Nucleus accumbens (tissue), 56 donors: ENCODE measurements around the gene PUS7L.

Source experiments
- DNase-seq, 56 donors: peaks; one replicate each; lab custom pipeline; 2025; lab: John Stamatoyannopoulos, UW

Gene PUS7L, protein sequence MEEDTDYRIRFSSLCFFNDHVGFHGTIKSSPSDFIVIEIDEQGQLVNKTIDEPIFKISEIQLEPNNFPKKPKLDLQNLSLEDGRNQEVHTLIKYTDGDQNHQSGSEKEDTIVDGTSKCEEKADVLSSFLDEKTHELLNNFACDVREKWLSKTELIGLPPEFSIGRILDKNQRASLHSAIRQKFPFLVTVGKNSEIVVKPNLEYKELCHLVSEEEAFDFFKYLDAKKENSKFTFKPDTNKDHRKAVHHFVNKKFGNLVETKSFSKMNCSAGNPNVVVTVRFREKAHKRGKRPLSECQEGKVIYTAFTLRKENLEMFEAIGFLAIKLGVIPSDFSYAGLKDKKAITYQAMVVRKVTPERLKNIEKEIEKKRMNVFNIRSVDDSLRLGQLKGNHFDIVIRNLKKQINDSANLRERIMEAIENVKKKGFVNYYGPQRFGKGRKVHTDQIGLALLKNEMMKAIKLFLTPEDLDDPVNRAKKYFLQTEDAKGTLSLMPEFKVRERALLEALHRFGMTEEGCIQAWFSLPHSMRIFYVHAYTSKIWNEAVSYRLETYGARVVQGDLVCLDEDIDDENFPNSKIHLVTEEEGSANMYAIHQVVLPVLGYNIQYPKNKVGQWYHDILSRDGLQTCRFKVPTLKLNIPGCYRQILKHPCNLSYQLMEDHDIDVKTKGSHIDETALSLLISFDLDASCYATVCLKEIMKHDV

DNA sequence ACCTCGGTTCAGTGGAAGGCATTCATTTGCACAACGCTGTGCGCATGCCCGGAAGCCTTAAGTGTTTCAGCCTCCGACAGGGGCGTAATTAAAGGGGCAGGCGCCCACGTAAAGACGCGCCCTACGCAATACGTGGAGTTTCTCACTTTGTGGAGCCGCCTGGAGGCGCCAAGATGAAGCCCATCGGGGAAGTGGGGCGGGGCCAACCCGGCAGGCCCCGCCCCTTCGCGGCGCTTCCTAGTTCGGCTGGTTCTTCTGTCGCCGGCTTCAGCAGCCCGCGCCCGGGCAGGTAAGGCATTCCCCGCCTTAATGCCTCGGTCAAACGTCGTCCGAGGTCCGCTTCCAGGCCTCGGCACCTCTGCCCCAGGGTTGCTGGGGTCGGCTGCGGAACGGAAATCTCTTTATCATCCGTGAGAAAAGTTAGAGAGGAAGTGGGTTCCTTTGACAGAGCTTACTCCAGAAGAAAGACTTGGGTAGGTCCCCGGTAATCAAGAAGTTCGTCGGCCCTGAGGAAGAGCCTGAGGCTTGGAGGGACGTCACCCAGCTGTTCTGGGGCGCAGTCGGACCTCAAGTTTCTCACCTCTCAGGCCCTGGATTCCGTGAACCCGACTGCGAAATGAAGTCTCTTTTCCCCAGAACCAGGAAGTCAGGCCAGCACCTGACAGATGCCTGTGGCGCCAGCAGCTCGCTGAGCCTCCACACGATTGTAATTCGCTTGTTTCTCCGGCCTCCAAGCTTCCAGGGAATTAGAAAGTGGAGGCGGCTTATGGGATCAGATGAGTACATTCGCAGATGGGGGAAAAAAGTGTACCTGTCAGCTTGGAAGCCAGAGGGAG lies at the start of gene PUS7L, which contains the start of gene IRAK4:
TSS of gene PUS7L (minus strand) at position 63 of the 836 bp plus-strand sequence. CDS start 3,545 bp downstream, outside the sequence.
TSS of gene IRAK4 (plus strand) at position 224 of the 836 bp plus-strand sequence. CDS start 9,161 bp downstream, outside the sequence.
- peak; percentile 67 to 97 (median 90) for DNase-seq

DNA sequence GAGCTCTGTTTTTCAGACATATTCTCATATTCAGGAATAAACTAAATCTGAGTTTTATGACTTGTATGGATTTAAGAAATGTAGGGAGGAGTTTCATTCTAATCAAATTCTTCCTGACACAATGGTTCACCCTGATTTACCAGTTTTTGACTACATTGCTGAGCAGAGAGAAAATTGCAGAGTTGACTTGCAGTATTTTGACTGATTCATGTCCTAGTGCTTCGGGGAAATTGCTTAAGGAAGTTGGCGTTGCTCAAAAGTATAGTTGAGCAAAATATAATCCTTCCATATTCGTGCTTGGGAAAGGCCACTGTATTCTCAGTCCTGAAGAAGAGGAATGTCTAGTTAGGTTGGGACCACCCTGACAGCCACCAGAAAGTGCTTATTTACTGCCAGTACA lies 48.8 kb upstream of the PUS7L start:
- no peak for DNase-seq

DNA sequence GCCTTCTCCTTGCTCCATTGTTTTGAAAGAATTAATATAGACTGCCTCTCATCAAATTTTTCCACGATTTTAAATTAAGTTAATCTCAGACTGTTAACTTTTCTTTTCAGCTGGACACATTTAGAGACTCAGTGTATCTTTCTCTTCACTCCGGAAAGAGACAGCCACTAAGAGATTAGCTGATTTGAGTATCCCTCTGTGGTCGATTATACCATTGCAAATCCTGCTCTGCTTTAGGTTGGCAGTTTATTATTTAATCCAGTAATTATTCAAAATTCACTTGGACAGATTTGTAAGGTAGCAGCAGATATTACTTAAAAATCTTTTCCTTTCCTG lies 48.1 kb upstream of the PUS7L start:
- DNase-seq: no peak

DNA sequence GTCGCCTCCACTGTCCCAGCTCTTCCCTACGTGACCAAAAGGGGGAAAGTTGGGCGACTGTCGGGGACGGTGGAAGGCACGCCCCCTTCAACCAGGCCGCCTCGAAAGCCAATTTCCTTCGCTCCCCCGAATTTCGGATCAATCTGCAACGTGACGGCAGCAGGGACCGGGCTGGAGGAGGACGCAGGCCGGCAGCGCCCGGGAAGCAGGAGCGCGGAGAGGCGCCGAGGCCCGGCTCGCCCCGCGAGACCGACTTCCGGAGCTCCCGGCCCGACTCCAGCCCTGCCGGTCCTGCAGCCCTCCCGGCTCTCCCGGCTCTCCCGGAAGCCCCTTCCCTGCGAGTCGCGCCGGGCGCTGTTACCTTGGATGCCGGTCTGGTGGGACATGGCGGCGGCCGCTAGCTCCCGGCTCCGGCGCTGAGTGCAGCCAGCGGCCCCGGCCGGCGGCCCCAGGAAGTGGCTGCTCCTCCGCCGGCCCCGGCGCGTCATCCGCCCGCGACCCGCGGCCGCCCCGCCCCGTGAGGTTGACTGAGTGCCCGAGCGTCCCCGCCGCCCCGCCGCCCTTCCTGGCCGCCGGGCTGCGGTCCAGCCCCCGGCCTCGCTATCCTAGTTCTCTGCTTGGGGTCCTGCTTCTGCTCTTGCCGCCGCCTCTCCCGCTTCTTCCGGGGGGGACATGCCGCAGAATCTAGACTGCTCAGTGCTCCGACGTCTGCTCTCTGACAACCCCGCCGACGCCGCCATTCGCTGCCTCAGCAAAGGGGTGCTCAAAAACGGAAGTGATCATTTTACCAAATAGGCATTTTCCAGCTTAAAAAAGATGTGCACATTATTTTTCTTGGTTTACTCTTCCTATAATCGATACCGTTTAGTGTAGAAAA lies 47.5 kb upstream of the PUS7L start, which contains the start of gene TWF1:
TSS of gene TWF1 (minus strand) at position 458 of the 877 bp plus-strand sequence. CDS start at position 386, 72 bp downstream.
- DNase-seq: peak in 54 of 56 donors; percentile 38 to 90 (median 78)

DNA sequence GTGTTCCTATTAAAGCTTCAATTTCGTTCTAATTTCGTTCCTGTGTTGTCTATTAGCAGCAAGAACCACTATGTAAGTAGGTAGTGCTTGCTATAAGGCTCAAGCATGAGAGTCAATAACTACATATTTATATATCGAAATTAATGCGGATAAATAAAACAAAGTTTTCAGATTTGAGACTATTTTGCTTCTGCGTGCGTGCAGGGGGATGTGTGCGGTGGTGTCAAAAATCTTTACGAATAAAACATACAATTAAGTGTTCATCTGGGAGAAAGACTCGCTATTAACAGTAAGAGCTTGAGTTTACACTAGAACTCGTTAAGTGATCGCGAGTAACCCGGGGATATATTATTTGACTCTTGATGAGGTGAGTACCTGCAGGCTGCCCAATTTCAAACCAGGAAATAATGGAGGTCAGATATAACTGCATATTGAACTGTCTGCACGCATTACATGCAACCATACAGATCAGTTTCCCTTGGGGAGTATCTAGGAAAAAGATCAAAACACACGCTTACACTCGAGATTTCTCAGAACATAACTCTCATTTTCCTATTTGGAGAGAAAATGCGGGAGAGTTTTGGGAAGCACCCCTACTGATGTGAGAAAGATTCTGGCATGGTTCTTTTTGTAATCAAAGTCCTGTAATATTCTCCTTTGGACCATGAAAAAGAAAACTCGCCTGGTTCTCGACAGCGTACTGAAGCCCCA lies 46.7 kb upstream of the PUS7L start:
- DNase-seq: peak in 1 of 56 donors; percentile 50

DNA sequence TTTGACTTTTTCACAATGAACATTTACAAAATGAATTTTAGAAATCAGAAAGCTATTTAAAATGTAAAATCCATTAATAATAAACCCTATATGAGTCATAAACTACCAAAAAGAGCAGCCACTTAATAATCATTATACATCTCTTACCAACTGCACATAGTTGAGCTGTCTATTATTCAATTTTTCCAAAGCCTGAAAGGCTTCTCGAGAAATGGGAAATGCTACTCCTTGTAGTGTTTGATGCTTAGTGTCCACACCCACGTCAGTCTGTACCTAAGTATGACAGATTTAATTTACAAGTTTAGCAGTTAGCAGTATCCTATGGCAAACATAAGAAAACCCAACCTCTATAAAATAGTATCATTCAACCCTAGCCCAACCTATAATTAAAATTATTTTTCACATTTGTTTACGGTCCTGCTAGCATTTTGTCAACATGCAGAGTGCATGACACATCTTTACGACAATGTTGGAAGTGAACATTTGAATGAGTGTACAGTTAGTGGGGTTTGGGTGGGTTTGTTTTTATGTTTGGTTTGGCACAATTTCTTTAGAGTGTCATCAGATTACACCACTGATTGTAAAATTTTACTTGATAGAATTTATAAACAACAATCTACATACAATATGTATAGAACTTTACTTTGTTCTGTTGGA lies 39.1 kb upstream of the PUS7L start:
- no peak for DNase-seq

DNA sequence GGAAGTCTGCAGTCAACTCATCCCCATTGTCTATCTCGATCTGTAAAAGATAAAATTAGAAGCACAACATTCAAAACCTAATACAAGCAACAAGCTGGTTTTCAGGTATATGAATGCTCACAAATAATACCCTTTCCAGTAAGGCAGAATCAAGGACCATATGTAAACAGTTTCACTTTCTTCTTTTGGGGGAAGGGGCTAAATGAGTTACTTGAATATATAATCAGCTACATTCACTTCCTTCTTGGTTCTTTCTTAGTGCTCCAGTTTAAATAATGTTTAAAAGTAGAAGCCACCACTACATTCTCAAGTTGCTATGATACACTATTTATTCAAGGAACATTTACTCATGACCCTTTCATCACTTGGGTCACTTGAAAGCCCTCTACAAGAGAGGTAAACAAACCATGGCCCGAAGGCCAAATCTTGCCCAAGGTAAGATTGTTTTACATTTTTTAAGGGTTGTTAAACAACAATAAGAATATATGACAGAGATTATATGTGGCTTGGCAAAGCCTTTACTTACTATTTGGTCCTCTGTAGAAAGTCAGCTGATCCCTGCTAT lies 37.2 kb upstream of the PUS7L start:
- no peak for DNase-seq

DNA sequence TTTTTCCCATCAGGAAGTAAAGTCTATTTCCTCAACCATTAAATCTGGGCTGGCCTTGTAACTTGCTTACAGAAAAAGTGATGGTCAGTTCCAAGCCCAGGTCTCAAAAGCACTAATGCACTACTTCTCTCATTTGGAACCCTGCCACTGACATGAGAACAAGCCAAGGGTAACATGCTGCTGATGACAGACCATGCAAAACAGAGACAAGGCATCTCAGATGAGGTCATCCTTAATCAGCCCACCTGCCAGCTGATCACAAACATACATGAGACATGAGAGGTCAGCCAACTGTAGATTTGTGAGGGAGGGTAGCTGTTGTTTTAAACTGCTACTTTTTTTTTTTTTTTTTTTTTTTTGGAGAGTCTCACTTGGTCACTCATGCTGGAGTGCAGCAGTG lies 31.4 kb upstream of the PUS7L start:
- no peak for DNase-seq

DNA sequence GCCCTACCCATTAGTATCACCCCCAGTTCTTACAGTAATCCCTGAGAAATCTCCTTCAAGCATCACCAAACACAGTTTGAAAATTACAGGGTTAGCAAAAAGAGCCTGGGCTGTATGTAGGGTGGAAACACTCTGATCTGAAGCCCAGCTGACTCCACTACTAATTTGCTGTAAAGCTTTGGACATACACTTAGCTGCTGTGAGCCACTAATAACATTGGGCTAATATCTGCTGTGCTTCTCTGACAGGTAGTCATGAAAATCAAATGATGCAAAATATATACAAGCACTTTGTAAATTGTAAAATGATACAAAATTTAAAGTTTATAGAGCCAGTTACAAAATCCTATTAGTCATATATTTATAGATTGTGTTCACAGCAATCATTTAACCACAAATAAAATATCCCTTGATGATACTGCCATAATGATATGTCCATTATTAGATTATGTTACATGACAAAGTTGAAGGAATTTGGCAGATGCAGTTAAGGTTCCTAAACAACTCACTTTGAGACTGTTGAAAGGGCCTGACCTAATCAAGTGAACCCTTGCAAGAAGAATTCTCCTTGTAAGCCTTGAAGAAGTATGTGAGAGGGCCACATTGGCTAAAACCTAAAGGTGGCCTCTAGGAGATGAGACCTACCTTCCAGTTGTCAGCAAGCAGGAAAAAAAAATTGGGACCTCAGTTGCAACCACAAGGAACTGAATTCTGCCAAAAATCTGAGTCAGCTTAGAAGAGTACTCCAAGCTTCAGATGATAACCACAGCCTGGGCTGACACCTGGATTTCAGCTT lies 28.5 kb upstream of the PUS7L start:
- DNase-seq: no peak

DNA sequence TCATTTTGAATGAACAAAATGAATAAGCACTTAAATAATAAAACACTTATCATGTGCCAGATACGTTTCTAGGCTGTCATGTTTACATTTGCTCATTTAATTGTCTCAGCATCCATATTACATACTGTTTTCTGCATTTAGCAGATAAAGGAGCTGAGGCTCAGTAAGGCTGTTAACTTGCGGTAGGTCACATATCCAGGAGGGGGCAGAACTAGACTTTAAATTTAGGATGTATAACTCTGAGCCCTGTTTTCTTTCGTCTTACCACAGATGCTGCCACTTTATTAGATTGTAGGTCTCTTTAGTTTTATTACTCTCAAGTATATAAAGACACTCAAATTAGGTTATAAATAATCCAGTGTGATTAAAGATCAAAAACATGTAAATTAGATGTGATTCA lies 17.9 kb upstream of the PUS7L start:
- DNase-seq: no peak

DNA sequence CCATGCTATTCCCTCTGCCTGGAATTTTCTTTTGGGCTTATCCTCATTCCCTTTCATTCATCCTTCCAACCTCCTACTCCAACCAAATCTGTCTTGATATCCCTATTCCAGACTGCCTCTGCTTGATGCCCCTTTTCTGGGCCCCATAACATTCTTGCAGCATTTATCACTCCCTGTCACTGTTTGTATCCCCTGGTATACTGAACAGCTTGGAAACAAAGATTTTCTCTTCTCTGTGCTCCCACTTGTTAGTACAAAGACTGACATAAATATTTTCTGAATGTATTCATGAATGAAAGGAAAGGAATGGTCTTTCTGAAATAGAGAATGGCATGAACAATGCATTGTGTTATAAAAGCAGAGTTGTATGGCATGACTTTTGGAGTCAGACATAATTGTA lies 7.7 kb upstream of the PUS7L start:
- DNase-seq: no peak

DNA sequence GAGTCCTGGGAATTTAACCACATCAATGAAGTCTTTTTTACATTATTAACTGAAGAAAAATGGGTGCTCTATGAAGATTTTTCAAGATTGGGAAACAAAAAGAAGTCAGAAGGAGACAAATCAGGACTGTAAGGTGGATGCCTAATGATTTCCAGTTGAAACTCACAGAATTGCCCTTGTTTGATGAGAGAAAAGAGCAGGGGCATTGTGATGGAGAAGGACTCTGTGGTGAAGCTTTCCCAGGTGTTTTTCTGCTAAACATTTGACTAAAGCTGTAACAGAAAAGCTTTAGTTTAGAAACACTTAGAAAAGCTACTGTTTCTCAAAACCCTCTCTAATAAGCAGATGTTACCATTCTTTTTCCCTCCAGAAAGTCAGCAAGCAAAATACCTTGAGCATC lies 5.9 kb upstream of the PUS7L start:
- DNase-seq: no peak

DNA sequence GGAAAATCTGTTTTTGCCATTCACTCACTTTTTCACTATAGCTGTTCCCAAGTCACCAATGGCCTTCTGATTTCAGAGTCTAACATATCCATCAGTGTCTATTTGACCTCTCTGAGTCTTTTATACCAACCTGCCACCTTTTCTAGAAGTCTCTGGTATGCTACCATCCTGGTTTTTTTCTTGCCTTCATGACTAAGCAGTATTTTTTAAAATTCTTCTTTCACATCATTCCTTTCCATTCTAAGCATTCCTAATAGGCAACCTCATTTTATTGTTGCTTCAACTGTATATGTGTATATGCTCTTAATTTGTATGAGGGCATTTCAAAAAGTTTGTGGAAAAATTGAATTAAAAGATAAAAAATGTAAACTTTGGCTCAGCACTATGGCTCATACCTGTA lies 5.2 kb upstream of the PUS7L start:
- no peak for DNase-seq

DNA sequence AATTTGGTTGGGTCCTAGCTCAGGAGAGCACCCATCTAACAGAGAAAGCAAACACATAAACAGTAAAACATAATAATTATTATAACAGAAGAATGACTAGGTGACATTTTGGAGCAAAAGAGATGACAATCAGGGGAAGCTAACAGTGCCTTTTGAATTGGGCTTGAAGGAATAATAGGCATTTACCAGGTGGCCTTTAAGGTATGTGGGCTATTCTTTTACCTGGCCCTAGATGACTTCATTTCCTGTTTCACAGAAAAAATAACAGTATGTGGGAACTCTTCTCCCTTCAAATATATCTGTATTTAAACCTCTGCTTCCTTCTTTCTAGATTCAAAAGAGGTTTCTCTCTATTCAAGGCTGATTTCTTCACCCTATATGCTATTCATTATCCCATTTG lies 4.0 kb upstream of the PUS7L start:
- DNase-seq: no peak

DNA sequence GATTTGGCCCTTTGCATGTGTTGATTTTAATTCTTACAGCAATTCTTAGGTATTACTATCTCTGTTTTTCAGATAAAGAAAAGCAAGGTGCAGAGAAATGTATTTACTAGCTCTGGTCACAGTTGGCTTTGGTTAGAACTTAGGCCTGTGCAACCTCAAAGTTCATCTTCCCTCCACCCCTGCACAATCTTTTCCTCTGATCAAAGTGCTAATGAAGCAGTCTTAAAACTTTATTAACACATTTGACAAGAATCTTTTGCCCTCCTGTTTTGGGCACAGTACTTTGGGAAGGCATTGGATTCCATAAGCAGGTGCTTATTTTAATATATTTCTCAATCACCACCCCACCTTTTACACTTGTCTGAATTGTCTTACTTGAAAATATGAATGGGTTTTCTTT lies 2.9 kb upstream of the PUS7L start:
- DNase-seq: no peak

DNA sequence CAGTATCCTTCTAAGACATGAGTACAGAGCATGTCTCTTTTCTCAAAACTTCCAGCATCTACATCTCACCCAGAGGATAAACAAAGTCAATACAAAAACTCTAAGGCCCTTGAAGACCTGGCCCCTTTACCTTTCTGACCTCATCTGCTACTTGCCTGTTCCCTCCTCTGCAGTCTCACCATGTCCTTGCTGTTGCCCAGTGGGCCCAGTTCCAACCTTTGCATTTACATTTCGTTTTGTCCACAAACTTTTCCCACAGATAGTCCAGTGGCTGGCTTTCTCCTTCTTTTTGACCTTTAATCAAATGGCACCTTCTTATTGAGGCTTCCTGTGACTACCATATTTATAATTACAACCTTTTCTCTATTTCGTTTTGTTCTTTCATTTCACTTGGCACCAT lies 1.8 kb upstream of the PUS7L start:
- no peak for DNase-seq

DNA sequence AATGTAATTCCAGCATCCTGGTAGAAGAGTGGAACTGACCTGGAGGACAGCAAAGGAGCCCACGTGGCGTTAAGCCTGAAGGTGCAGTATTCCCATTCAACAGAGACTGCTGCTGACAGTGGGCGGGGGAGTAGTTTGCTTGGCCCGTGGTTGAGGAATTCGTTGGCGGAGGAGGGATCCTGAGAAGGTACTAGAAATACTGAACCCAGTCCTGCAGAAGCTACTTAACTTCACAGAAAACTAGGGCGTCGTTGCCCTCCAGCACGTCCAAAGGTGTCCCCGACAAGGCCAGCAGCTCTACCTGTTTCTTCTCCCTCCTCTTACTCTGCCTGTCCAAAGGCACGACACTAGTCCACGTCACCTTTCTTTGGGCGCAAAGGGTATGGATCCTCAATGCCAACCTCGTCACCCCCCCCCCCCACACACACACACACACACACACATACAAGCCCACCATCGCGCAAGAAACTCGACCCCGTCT lies 303 bp downstream of the PUS7L start:
- DNase-seq: peak in 29 of 56 donors; percentile 12 to 71 (median 55)
